H4 (cell line): ENCODE measurements around the gene FAM89B. TPM values are rescaled to one million over a fixed set of nuclear protein-coding genes. Genes with fewer than 3 reads are reported as not detected.

Experiments
- DNase-seq: peaks from one replicate; pipeline ENCODE4 v3.0.0-alpha.2; 2015; ENCODE audit warnings: low spot score
- total RNA-seq: library from RNA; depleted of rRNA; stranded (reverse); fragments of >200 nt; shearing (Covaris generic); gene quantifications from 2 replicates; pipeline ENCODE4 v1.2.3, GENCODE V29; 2014

Gene FAM89B
- total RNA-seq, 1 experiment from 2014 or later: 27.5 TPM

GRCh38 chr11:65573391-65574079, 1.2 kb downstream of the FAM89B start:
- DNase-seq: no peak

- peak; percentile 96 for DNase-seq
Measured at GRCh38 chr11:65574109-65574810, 1.9 kb downstream of the FAM89B start.

GRCh38 chr11:65574811-65575567, 2.7 kb downstream of the FAM89B start:
- DNase-seq: no peak

- DNase-seq: peak; percentile 64
Measured at GRCh38 chr11:65575568-65576231, 3.4 kb downstream of the FAM89B start, which contains the start of gene EHBP1L1. EHBP1L1 (plus strand) TSS chr11:65576053; CDS start chr11:65576303, 250 bp downstream.

GRCh38 chr11:65576232-65576866, 4.0 kb downstream of the FAM89B start:
- no peak for DNase-seq

GRCh38 chr11:65576867-65577755, 4.8 kb downstream of the FAM89B start:
- DNase-seq: peak; percentile 78

- DNase-seq: no peak
Measured at GRCh38 chr11:65577756-65578109, 5.4 kb downstream of the FAM89B start.

GRCh38 chr11:65578134-65578533, 5.8 kb downstream of the FAM89B start:
- DNase-seq: no peak

GRCh38 chr11:65578667-65579066, 6.3 kb downstream of the FAM89B start:
- no peak for DNase-seq

GRCh38 chr11:65579291-65579690, 7.0 kb downstream of the FAM89B start:
- DNase-seq: no peak

GRCh38 chr11:65580031-65580692, 7.8 kb downstream of the FAM89B start:
- DNase-seq: no peak

- DNase-seq: no peak
Measured at GRCh38 chr11:65580756-65581155, 8.4 kb downstream of the FAM89B start.

GRCh38 chr11:65581928-65582327, 9.6 kb downstream of the FAM89B start:
- DNase-seq: no peak

GRCh38 chr11:65583589-65583988, 11.3 kb downstream of the FAM89B start:
- no peak for DNase-seq

- no peak for DNase-seq
Measured at GRCh38 chr11:65584106-65584505, 11.8 kb downstream of the FAM89B start.

- no peak for DNase-seq
Measured at GRCh38 chr11:65584723-65585171, 12.4 kb downstream of the FAM89B start.

GRCh38 chr11:65585396-65586246, 13.3 kb downstream of the FAM89B start:
- DNase-seq: no peak

GRCh38 chr11:65586247-65586630, 13.9 kb downstream of the FAM89B start:
- no peak for DNase-seq

GRCh38 chr11:65586676-65587075, 14.3 kb downstream of the FAM89B start:
- DNase-seq: no peak
